Measurements from ENCODE around the gene USB1. TPM values are rescaled to one million over a fixed set of nuclear protein-coding genes. Genes with fewer than 3 reads are reported as not detected.

The USB1 gene
- total RNA-seq, 1 donor from 2014 or later: 44.2 TPM

DNA sequence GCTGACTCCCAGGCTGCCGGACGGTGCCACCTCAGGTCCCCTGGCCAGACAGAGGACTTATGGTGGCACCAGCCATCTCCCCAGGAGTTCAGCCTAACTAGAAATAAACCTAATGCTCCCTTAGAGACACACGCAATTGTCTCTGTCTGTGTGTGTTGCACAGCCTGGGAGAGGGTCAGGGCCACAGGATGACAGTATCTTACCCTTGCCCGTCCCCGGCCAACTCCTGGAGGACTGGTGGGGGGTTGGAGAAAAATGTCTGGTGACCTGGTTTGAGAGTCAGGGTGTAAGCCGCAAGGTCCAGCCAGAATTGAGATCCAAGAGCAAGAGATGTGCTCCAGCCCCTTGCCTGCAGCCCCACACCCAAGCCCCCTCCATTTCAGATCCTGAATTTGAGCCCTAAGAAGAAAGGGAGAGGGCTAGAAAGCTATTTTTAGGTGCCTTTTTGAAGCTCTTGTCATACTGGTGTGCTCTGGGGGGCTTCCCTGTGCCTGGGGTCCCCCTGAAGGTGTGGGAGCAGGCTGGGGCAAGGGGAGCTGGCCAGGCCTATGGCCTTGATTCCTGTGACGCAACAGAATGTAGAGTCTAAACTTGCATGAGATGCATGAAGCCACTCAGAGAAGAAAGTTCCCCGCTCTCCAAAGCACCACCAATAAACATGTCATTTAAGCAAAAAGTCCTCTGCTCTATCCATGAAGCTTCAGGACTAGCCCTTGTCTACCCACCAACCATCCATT lies 13.6 kb upstream of the USB1 start:
- peaks cover 17% of the 10 kb centered on the region for H3K4me1 ChIP-seq
- no peak overlapping the region for H3K4me3 ChIP-seq
- no peaks in the 10 kb centered on the region for H3K9me3 ChIP-seq
- H3K36me3 ChIP-seq: no peaks in the 10 kb centered on the region
- no peak overlapping the region for H3K27ac ChIP-seq
- TF ChIP-seq POLR2A (IDR thresholded peaks at IDR 0.05) (no peak), POLR2AphosphoS5 (IDR thresholded peaks at IDR 0.05; ENCODE audit: insufficient read depth in 1 of 2, low read depth in 1 of 2) (no peak)
- TF ChIP-seq, protein P1, sequence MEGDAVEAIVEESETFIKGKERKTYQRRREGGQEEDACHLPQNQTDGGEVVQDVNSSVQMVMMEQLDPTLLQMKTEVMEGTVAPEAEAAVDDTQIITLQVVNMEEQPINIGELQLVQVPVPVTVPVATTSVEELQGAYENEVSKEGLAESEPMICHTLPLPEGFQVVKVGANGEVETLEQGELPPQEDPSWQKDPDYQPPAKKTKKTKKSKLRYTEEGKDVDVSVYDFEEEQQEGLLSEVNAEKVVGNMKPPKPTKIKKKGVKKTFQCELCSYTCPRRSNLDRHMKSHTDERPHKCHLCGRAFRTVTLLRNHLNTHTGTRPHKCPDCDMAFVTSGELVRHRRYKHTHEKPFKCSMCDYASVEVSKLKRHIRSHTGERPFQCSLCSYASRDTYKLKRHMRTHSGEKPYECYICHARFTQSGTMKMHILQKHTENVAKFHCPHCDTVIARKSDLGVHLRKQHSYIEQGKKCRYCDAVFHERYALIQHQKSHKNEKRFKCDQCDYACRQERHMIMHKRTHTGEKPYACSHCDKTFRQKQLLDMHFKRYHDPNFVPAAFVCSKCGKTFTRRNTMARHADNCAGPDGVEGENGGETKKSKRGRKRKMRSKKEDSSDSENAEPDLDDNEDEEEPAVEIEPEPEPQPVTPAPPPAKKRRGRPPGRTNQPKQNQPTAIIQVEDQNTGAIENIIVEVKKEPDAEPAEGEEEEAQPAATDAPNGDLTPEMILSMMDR (IDR thresholded peaks at IDR 0.05): no peak
- intact Hi-C loops (cut with DNase I): no loop called here
- no peaks in the 10 kb centered on the region for H3K27me3 ChIP-seq
- DNase-seq (ENCODE audit: extremely low spot score in 2 of 2): no peak

DNA sequence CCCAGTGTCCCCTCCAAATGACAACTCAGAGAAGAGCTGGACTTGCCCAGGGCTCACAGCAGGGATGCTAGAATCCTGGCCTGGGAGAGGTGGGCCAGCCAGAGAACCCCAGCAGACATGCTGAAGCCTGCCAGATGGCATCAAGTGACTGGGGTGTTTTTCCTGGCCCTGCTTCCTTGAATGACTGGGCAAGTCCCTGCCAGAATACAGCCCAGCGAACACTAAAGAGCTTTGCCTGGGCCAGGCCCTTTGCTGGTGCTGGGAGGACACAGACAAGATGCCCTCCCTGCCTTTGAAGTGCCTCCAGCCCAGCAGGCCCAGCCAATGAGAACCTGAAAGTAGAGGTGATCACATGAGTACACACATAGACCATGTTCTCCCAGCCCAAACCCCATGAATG lies 12.3 kb upstream of the USB1 start:
- intact Hi-C loops (cut with DNase I): no loop called here
- Histone ChIP-seq H3K9me3 (no peaks in the 10 kb centered on the region), H3K27ac (no peak overlapping the region), H3K4me3 (no peak overlapping the region), H3K27me3 (no peaks in the 10 kb centered on the region), H3K36me3 (no peaks in the 10 kb centered on the region), H3K4me1 (peaks cover 17% of the 10 kb centered on the region)
- TF ChIP-seq POLR2AphosphoS5 (IDR thresholded peaks at IDR 0.05; ENCODE audit: insufficient read depth in 1 of 2, low read depth in 1 of 2): peak in 1 of 2 donors; percentile 32
- TF ChIP-seq POLR2A (IDR thresholded peaks at IDR 0.05): no peak
- no peak for DNase-seq (ENCODE audit: extremely low spot score in 2 of 2)

DNA sequence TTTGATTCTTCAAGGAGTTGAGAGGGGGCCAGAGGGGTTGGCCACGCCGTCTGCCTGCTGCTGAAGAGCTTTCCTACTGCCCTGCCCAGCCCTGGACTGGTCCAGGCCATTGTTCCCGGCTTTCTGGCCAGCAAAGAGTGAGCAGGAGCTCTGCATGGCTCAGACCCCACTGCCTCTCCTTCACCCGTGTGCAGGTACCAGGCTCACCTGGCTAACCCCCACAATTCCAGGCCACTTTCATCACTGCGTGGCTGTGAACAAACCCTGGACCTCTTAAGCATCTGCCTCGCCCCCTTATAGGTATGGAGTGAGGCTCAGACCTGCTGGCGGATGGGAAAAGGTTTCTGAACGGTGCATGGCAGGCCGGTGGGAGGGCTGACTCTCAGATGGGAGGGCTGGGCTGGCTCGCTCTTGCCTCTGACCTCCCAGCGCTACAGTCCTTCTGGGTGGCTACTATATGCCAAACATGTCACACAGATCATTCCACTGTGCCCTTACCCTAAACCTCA lies 9.6 kb upstream of the USB1 start:
- Histone ChIP-seq H3K4me1 (peaks cover 12% of the 10 kb centered on the region), H3K27ac (no peak overlapping the region), H3K27me3 (no peaks in the 10 kb centered on the region), H3K36me3 (peaks cover 0 to 19% of the 10 kb centered on the region in 2 donors), H3K4me3 (no peak overlapping the region), H3K9me3 (no peaks in the 10 kb centered on the region)
- no peak for DNase-seq (ENCODE audit: extremely low spot score in 2 of 2)
- intact Hi-C loops (cut with DNase I): loop anchor here (10.0 kb wide), 1 partner anchor 237 kb away; no protein-coding TSS in a partner anchor
- TF ChIP-seq, protein P1 (IDR thresholded peaks at IDR 0.05): no peak
- TF ChIP-seq POLR2A (IDR thresholded peaks at IDR 0.05) (no peak), POLR2AphosphoS5 (IDR thresholded peaks at IDR 0.05; ENCODE audit: insufficient read depth in 1 of 2, low read depth in 1 of 2) (no peak)

DNA sequence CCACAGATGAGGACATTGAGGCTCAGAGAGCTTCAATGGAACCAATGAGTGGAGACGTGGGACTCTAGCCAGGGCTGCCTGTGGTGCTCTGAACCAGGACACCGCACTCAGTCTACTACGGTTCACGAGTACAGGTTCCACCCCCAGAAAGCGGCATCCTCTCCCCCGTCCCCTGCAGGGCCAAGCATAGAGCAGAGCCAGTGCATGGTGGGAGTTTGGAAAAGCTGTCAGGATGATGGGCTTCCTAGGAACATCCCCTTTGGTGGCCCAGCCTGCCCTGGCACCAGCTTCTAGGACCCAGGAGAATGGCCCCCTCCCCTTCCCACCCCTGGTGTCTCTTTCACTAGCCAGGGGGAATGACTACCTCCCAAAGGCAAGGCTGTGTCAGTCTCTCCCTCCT lies 9.1 kb upstream of the USB1 start:
- intact Hi-C loops (cut with DNase I): loop anchor here (10.0 kb wide), 1 partner anchor 237 kb away; no protein-coding TSS in a partner anchor
- Histone ChIP-seq H3K36me3 (peaks cover 0 to 24% of the 10 kb centered on the region in 2 donors), H3K27ac (no peak overlapping the region), H3K4me1 (peaks cover 12% of the 10 kb centered on the region), H3K9me3 (no peaks in the 10 kb centered on the region), H3K4me3 (no peak overlapping the region), H3K27me3 (no peaks in the 10 kb centered on the region)
- DNase-seq (ENCODE audit: extremely low spot score in 2 of 2): no peak
- no peak for TF ChIP-seq POLR2AphosphoS5 (IDR thresholded peaks at IDR 0.05; ENCODE audit: insufficient read depth in 1 of 2, low read depth in 1 of 2)
- TF ChIP-seq, protein P1 (IDR thresholded peaks at IDR 0.05): no peak
- TF ChIP-seq POLR2A (IDR thresholded peaks at IDR 0.05): no peak

DNA sequence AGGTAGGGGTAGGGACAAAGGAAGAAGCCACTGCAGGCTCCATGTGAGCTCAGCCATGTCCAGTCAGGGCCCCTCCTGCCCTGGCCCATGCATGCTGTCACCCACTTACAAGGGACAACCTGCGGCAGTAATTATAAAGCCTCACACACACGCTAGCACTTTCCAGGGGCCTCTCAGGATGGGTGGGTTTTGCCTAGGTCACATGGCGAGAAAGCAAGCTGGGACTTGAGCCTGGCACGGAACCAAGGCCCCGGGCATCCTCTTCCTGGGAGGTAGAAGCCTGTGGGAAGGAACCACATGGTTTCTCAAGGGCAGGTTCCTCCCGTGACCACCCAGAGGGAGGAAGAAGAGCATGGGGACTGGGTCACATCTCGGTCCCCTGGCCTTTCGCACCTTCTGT lies 7.8 kb upstream of the USB1 start:
- Histone ChIP-seq H3K4me3 (no peak overlapping the region), H3K4me1 (peaks cover 19% of the 10 kb centered on the region), H3K9me3 (no peaks in the 10 kb centered on the region), H3K36me3 (peaks cover 0 to 35% of the 10 kb centered on the region in 2 donors), H3K27me3 (no peaks in the 10 kb centered on the region), H3K27ac (no peak overlapping the region)
- TF ChIP-seq POLR2A (IDR thresholded peaks at IDR 0.05) (no peak), POLR2AphosphoS5 (IDR thresholded peaks at IDR 0.05; ENCODE audit: insufficient read depth in 1 of 2, low read depth in 1 of 2) (no peak)
- TF ChIP-seq, protein P1 (IDR thresholded peaks at IDR 0.05): no peak
- intact Hi-C loops (cut with DNase I): loop anchor here (10.0 kb wide), 1 partner anchor 239 kb away; no protein-coding TSS in a partner anchor
- DNase-seq (ENCODE audit: extremely low spot score in 2 of 2): no peak

All from vagina (tissue), 2 donors.